ENCODE data around the gene EBI3. TPM values are rescaled to one million over a fixed set of nuclear protein-coding genes. Genes with fewer than 3 reads are reported as not detected.

The EBI3 gene
- total and polyA plus RNA-seq, 2 of the 13 experiments (the other 11 are each of a cell fraction or from before 2014, with no cell fraction given): 3.4 TPM; not detected in 1

- no peak for TF ChIP-seq HNRNPH1 (optimal IDR thresholded peaks at IDR 0.05; ENCODE audit: low read depth, low read length)
- TF ChIP-seq SP2 (CRISPR knock-in tag; IDR thresholded peaks at IDR 0.05): peak; percentile 81
- TF ChIP-seq TOPORS (CRISPR knock-in tag; IDR thresholded peaks at IDR 0.05): no peak
- peak; percentile 98 for TF ChIP-seq GATAD1 (CRISPR knock-in tag; IDR thresholded peaks at IDR 0.05)
- no peak for TF ChIP-seq ZNF260 (CRISPR knock-in tag; IDR thresholded peaks at IDR 0.05; ENCODE audit: borderline replicate concordance, low read depth)
- TF ChIP-seq ETV6 (CRISPR knock-in tag; conservative IDR thresholded peaks at IDR 0.05): peak; percentile 92; the same call in 1 of the 2 replicates
- no peak for TF ChIP-seq FOXP1 (IDR thresholded peaks at IDR 0.05)
- no peak for TF ChIP-seq FOXP1 (CRISPR knock-in tag; IDR thresholded peaks at IDR 0.05)
- TF ChIP-seq ZNF746 (CRISPR knock-in tag; IDR thresholded peaks at IDR 0.05): no peak
- TF ChIP-seq ATF4 (CRISPR knock-in tag; IDR thresholded peaks at IDR 0.05): peak in 1 of 2 experiments; percentile 65; a peak in 2 of 4 replicates
- TF ChIP-seq SAP130 (CRISPR knock-in tag; IDR thresholded peaks at IDR 0.05; ENCODE audit: low read depth): peak; percentile 95
- TF ChIP-seq CSRNP1 (CRISPR knock-in tag; IDR thresholded peaks at IDR 0.05): peak; percentile 60; the same call in 1 of the 2 replicates
- no peak for TF ChIP-seq ZSCAN31 (CRISPR knock-in tag; IDR thresholded peaks at IDR 0.05; ENCODE audit: low read depth)
- no peak for TF ChIP-seq HINFP (CRISPR knock-in tag; IDR thresholded peaks at IDR 0.05; ENCODE audit: low read depth)
- TF ChIP-seq TERF1 (CRISPR knock-in tag; IDR thresholded peaks at IDR 0.05): no peak
- TF ChIP-seq TARDBP (CRISPR knock-in tag; IDR thresholded peaks at IDR 0.05): peak; percentile 92
- peak; percentile 76; the same call in 1 of the 2 replicates for TF ChIP-seq KLF6 (CRISPR knock-in tag; IDR thresholded peaks at IDR 0.05)
- TF ChIP-seq ZFX (CRISPR knock-in tag; IDR thresholded peaks at IDR 0.05; ENCODE audit: low read depth): peak; percentile 80
- TF ChIP-seq ZNF280B (CRISPR knock-in tag; IDR thresholded peaks at IDR 0.05; ENCODE audit: borderline replicate concordance): no peak
- peak; percentile 87 for TF ChIP-seq ZNF3 (CRISPR knock-in tag; IDR thresholded peaks at IDR 0.05)
Observed at GRCh38 chr19:4182084-4182810, 47.1 kb upstream of the EBI3 start, which contains the start of the genes ANKRD24 and SIRT6 (continued).
